ENCODE data around the gene C14orf180. TPM values are rescaled to one million over a fixed set of nuclear protein-coding genes. Genes with fewer than 3 reads are reported as not detected.

C14orf180 gene
- total RNA-seq, 2 experiments from 2014 or later: not detected

- no peaks in the 10 kb centered on the region for H3K36me3 Mint-ChIP-seq (ENCODE audit: low read depth)
- H3K27ac Mint-ChIP-seq: no peak overlapping the region
- H3K4me3 Mint-ChIP-seq: no peak overlapping the region
- peaks cover 8% of the 10 kb centered on the region for H3K27me3 Mint-ChIP-seq (ENCODE audit: low read depth)
- intact Hi-C loops (cut with micrococcal nuclease): no loop called here
- no peaks in the 10 kb centered on the region for H3K9me3 Mint-ChIP-seq
- no peak for DNase-seq
- no peaks in the 10 kb centered on the region for H3K4me1 Mint-ChIP-seq (ENCODE audit: low read depth)
- CTCF ChIA-PET: no interaction called here
Measured at GRCh38 chr14:104637546-104638003, 58.0 kb downstream of the C14orf180 start.

DNA sequence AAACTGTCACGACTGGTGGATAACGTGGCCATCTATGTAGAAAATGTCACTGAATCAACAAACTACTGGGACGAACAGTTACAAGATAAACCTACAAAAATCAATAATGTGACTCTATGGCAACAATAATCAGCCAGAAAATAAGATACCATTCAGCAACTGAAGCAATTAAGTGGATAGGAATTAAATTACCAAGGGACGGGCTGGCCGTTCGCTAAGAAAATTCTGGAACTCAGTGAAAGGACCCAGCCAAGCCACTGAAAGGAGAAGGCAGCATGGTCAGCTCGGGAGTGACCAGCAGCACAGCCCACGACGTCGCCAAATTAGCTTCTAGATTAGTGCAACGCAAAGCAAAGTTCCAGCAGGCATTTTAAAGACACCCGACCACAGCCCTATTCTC lies 58.6 kb downstream of the C14orf180 start:
- Mint-ChIP-seq H3K4me1 (ENCODE audit: low read depth) (no peaks in the 10 kb centered on the region), H3K27me3 (ENCODE audit: low read depth) (peaks cover 8% of the 10 kb centered on the region), H3K4me3 (no peak overlapping the region), H3K9me3 (no peaks in the 10 kb centered on the region), H3K36me3 (ENCODE audit: low read depth) (no peaks in the 10 kb centered on the region), H3K27ac (no peak overlapping the region)
- CTCF ChIA-PET: no interaction called here
- DNase-seq: no peak
- intact Hi-C loops (cut with micrococcal nuclease): no loop called here

- CTCF ChIA-PET: no interaction called here
- Mint-ChIP-seq H3K9me3 (no peaks in the 10 kb centered on the region), H3K4me1 (ENCODE audit: low read depth) (no peaks in the 10 kb centered on the region), H3K4me3 (no peak overlapping the region), H3K27me3 (ENCODE audit: low read depth) (peaks cover 8% of the 10 kb centered on the region), H3K27ac (no peak overlapping the region), H3K36me3 (ENCODE audit: low read depth) (no peaks in the 10 kb centered on the region)
- intact Hi-C loops (cut with micrococcal nuclease): no loop called here
- DNase-seq: no peak
Measured at GRCh38 chr14:104638927-104639450, 59.4 kb downstream of the C14orf180 start.

DNA sequence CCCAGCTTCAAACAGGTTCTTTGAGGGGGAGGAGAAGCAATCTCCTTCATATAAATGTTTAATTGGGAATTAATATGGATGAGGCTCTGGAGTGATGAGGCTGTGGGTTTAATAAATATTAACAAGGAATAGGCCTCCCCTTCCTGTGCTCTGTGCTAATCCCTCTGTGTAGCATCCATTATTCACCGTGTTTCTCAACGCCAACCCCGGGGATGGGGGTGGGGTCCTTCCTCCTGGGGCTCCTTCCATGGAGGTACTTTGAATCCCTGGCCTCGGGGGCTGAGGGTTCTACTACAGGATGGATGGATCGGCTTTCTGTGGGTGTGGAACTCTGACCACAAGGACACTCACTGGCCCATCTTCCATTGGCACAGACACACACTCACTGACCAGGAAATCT lies 59.9 kb downstream of the C14orf180 start:
- intact Hi-C loops (cut with micrococcal nuclease): no loop called here
- DNase-seq: no peak
- Mint-ChIP-seq H3K4me1 (ENCODE audit: low read depth) (no peaks in the 10 kb centered on the region), H3K4me3 (no peak overlapping the region), H3K27me3 (ENCODE audit: low read depth) (peaks cover 8% of the 10 kb centered on the region), H3K9me3 (no peaks in the 10 kb centered on the region), H3K36me3 (ENCODE audit: low read depth) (no peaks in the 10 kb centered on the region), H3K27ac (no peak overlapping the region)
- CTCF ChIA-PET: no interaction called here

Other genes with a start within 250 kb of the C14orf180 start
- under 1 TPM; 0.17 to 0.21 TPM for gene TMEM179, start 25.0 kb downstream of the C14orf180 start, total RNA-seq
- gene INF2, start 109.9 kb downstream of the C14orf180 start, total RNA-seq: 10 to 100 TPM; 50.7 to 50.9 TPM
- 1 to 10 TPM; 5.1 to 5.5 TPM for gene ADSS1, start 144.5 kb downstream of the C14orf180 start, total RNA-seq
- 10 to 100 TPM; 86.1 to 92.7 TPM for gene SIVA1, start 173.4 kb downstream of the C14orf180 start, total RNA-seq
- gene AKT1, start 216.0 kb downstream of the C14orf180 start, total RNA-seq: 100 to 1,000 TPM; 114 to 115 TPM
- 1 to 10 TPM; 1.3 to 1.6 TPM for gene ZBTB42, start 221.3 kb downstream of the C14orf180 start, total RNA-seq

All from activated naive CD4-positive, alpha-beta T cell treated with anti-CD3 and anti-CD28 coated beads for 36 hours (primary cell).